Measurements from ENCODE around the gene CSMD2.

Gene CSMD2

DNA sequence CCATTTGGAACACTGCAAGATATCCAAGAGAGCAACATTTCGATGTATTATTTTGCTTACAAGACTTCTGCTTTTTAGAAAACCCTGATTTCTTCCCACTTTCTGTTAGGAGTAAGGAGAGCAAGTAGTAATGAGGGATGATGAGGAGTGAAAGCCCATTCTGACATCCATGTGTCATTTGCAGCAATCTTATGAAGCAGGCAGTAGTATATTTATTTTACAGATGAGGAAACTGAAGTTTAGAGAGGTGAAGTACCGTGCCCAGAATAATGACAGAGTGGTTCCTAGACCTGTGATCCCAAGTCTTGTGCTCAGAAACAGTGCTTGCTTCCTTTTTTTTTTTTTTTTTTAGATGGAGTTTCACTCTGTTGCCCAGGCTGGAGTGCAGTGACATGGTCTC lies 699.7 kb downstream of the CSMD2 start:
- no peak overlapping the region for H3K27ac Mint-ChIP-seq
- DNase-seq (ENCODE audit: low spot score in 2 of 2) (no peak), ATAC-seq (ENCODE audit: low read depth) (no peak)
- H3K4me1 Mint-ChIP-seq = peaks cover 22% of the 10 kb centered on the region
- no peaks in the 10 kb centered on the region for H3K36me3 Mint-ChIP-seq
- no peaks in the 10 kb centered on the region for H3K9me3 Mint-ChIP-seq
- H3K27me3 Mint-ChIP-seq = no peaks in the 10 kb centered on the region
- no peak overlapping the region for H3K4me3 Mint-ChIP-seq

DNA sequence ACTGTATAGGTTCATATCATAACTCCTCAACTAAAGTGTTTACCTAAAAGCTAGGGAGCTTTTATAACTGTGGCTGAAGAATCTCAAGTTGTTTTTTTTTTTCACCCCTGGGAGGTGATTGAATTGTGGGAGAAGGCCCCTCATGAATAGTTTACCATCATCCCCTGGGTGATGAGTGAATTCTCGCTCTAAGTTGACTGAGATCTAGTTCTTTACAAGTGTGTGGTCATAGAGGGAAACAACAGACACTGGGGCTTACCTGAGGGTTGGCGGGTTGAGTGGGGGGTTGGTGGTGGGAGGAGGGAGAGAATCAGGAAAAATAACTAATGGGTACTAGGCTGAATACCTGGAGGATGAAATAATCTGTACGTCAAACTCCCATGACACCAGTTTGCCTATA lies 700.5 kb downstream of the CSMD2 start:
- no peak overlapping the region for H3K4me3 Mint-ChIP-seq
- H3K36me3 Mint-ChIP-seq = no peaks in the 10 kb centered on the region
- H3K27me3 Mint-ChIP-seq = no peaks in the 10 kb centered on the region
- no peak overlapping the region for H3K27ac Mint-ChIP-seq
- H3K9me3 Mint-ChIP-seq = no peaks in the 10 kb centered on the region
- DNase-seq (ENCODE audit: low spot score in 2 of 2) (no peak), ATAC-seq (ENCODE audit: low read depth) (no peak)
- peaks cover 29% of the 10 kb centered on the region for H3K4me1 Mint-ChIP-seq

Data from memory B cell (primary cell).